ENCODE measurements around the gene ACTG2. TPM values are rescaled to one million over a fixed set of nuclear protein-coding genes. Genes with fewer than 3 reads are reported as not detected.

Gene ACTG2
- total and polyA plus RNA-seq, 4 donors: 0.46 to 9.0 (median 4.3) TPM

DNA sequence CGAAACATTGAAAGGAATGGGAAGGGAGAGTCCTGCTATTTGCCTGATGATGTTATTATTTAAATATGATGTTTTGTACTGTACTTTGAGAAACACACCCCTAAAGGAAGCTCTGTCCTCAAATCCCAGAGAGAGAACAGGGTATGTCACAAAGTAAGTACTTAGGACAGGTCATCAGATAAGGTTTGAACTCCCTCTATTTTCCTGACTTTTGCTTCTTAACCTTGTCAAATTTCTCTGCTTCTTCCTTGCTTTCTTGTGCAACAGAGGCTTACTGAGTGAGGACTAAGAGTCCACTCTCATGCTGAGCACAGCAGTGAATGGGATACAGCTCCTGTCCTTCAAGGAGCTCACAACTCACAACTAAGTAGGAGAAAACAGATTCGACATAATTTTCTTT lies 37.6 kb downstream of the ACTG2 start:
- no peak overlapping the region for H3K4me3 ChIP-seq (ENCODE audit: low read depth in 1 of 3, low read length in 3 of 3)
- no peak for DNase-seq (ENCODE audit: low spot score)
- WGBS: 92% methylated on average over 2 of the region's 2 CpGs
- no peaks in the 10 kb centered on the region for H3K27me3 ChIP-seq (ENCODE audit: control insufficient read depth in 4 of 4, insufficient read depth in 4 of 4, low read length in 3 of 4)
- TF ChIP-seq HNF4A (conservative IDR thresholded peaks at IDR 0.05) (no peak), SP1 (IDR thresholded peaks at IDR 0.05) (no peak), TAF1 (conservative IDR thresholded peaks at IDR 0.05) (no peak)
- TF ChIP-seq, protein P1, sequence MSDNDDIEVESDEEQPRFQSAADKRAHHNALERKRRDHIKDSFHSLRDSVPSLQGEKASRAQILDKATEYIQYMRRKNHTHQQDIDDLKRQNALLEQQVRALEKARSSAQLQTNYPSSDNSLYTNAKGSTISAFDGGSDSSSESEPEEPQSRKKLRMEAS (IDR thresholded peaks at IDR 0.05): no peak
- TF ChIP-seq, protein P2, sequence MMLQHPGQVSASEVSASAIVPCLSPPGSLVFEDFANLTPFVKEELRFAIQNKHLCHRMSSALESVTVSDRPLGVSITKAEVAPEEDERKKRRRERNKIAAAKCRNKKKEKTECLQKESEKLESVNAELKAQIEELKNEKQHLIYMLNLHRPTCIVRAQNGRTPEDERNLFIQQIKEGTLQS (IDR thresholded peaks at IDR 0.05): no peak
- H3K4me1 ChIP-seq (ENCODE audit: control insufficient read depth in 4 of 4, insufficient read depth in 4 of 4, low read length in 3 of 4): peaks cover 10 to 27% (median 15%) of the 10 kb centered on the region in 4 donors
- peaks cover 0 to 6% (median 1%) of the 10 kb centered on the region in 4 donors for H3K36me3 ChIP-seq (ENCODE audit: control insufficient read depth in 4 of 4, insufficient read depth in 3 of 4, low read depth in 1 of 4, low read length in 3 of 4)
- H3K27ac ChIP-seq (ENCODE audit: low read depth in 1 of 2, low read length in 2 of 2): no peak overlapping the region
- no peak overlapping the region for H3K9ac ChIP-seq (ENCODE audit: low read depth in 1 of 2, low read length in 2 of 2)
- no peaks in the 10 kb centered on the region for H3K9me3 ChIP-seq (ENCODE audit: control insufficient read depth in 4 of 4, low read length in 3 of 4)

DNA sequence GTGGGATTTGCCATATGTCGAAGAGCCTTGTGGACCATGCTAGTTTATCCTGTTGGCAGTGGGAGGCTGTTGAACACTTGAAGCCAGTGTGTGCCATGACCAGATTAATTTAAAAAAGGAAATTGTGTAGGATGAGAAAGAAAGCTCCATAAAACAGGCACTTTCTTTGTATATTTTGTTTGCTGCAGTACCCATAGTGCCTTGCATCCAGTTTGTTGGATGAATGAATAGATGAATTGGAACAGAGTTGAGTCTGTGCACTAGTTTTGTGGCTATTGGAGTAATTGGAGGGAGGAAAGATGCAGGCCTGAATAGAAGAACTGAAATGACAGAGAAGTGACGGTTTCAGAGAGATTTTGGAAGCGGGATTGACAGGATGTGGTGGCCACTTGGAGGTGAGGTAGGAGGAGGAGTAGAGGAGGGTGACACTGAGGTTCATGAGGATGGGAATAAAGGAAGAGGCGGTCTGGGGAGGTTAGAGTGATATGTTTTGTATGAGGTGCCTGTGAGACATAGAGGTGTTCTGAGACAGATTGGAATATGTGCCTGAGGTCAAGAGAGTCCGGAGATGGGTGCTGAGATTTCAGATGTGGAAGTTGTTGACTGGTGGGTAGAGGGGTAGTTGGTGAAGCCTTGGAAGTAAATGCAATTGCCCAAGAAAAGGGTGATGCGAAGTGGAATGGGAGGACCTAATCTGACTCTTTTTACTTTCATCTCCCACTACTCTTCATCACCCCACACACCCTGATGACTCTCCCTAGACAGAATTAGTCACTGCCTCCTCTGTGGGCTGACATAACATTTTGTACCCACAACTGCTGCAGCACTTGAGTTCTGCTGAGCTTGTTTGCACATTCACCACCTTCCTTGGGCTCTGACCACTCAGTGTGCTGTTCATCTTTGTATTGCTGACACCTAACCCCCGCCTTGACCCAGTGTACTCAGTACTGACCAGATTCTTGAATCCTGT lies 39.0 kb downstream of the ACTG2 start:
- Histone ChIP-seq H3K9ac (ENCODE audit: low read depth in 1 of 2, low read length in 2 of 2) (no peak overlapping the region), H3K4me3 (ENCODE audit: low read depth in 1 of 3, low read length in 3 of 3) (no peak overlapping the region), H3K27me3 (ENCODE audit: control insufficient read depth in 4 of 4, insufficient read depth in 4 of 4, low read length in 3 of 4) (no peaks in the 10 kb centered on the region), H3K36me3 (ENCODE audit: control insufficient read depth in 4 of 4, insufficient read depth in 3 of 4, low read depth in 1 of 4, low read length in 3 of 4) (peaks cover 0 to 6% (median 3%) of the 10 kb centered on the region in 4 donors), H3K27ac (ENCODE audit: low read depth in 1 of 2, low read length in 2 of 2) (no peak overlapping the region), H3K9me3 (ENCODE audit: control insufficient read depth in 4 of 4, low read length in 3 of 4) (no peaks in the 10 kb centered on the region), H3K4me1 (ENCODE audit: control insufficient read depth in 4 of 4, insufficient read depth in 4 of 4, low read length in 3 of 4) (peaks cover 10 to 23% (median 15%) of the 10 kb centered on the region in 4 donors)
- 95% methylated on average over 7 of the region's 7 CpGs for WGBS
- TF ChIP-seq HNF4G (IDR thresholded peaks at IDR 0.05) (no peak), YY1 (IDR thresholded peaks at IDR 0.05) (no peak), EGR1 (IDR thresholded peaks at IDR 0.05; ENCODE audit: low read depth in 2 of 2) (no peak)
- DNase-seq (ENCODE audit: low spot score): no peak

DNA sequence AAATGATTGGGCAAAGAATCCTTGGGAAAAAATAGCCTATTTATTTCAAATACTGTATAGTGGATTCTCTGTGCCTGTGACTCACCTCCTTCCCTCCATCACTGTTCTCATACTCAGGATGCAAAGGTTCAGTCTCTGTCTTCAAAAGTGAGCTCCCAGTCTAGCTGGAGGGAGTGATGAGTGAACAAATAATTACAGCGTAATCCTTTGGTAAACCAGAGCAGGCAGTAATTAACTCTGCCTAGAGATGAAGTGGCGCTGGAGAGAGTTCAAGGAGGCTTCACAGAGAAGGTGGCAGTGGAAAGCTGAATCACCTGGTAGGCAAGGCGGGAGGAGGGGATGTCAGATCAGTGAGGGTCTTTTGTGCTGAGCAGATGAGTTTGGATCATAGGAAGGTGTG lies 40.4 kb downstream of the ACTG2 start:
- Histone ChIP-seq H3K36me3 (ENCODE audit: control insufficient read depth in 4 of 4, insufficient read depth in 3 of 4, low read depth in 1 of 4, low read length in 3 of 4) (peaks cover 0 to 11% (median 3%) of the 10 kb centered on the region in 4 donors), H3K4me3 (ENCODE audit: low read depth in 1 of 3, low read length in 3 of 3) (no peak overlapping the region), H3K27ac (ENCODE audit: low read depth in 1 of 2, low read length in 2 of 2) (no peak overlapping the region), H3K4me1 (ENCODE audit: control insufficient read depth in 4 of 4, insufficient read depth in 4 of 4, low read length in 3 of 4) (peaks cover 4 to 14% (median 10%) of the 10 kb centered on the region in 4 donors), H3K27me3 (ENCODE audit: control insufficient read depth in 4 of 4, insufficient read depth in 4 of 4, low read length in 3 of 4) (no peaks in the 10 kb centered on the region), H3K9ac (ENCODE audit: low read depth in 1 of 2, low read length in 2 of 2) (no peak overlapping the region), H3K9me3 (ENCODE audit: control insufficient read depth in 4 of 4, low read length in 3 of 4) (no peaks in the 10 kb centered on the region)
- WGBS: 96% methylated on average over 3 of the region's 3 CpGs
- DNase-seq (ENCODE audit: low spot score): no peak
- TF ChIP-seq RAD21 (IDR thresholded peaks at IDR 0.05) (no peak), YY1 (IDR thresholded peaks at IDR 0.05) (no peak), SP1 (IDR thresholded peaks at IDR 0.05) (no peak), NR2F2 (IDR thresholded peaks at IDR 0.05) (no peak), JUND (IDR thresholded peaks at IDR 0.05) (no peak), FOXA1 (IDR thresholded peaks at IDR 0.05) (no peak), FOXA2 (IDR thresholded peaks at IDR 0.05) (no peak), GABPA (IDR thresholded peaks at IDR 0.05 in 1 of 2, conservative IDR thresholded peaks at IDR 0.05 in 1 of 2) (no peak), RXRA (IDR thresholded peaks at IDR 0.05) (no peak), HNF4G (IDR thresholded peaks at IDR 0.05) (no peak), EGR1 (IDR thresholded peaks at IDR 0.05; ENCODE audit: low read depth in 2 of 2) (no peak), TAF1 (conservative IDR thresholded peaks at IDR 0.05) (no peak), HNF4A (conservative IDR thresholded peaks at IDR 0.05) (no peak)
- TF ChIP-seq, protein P2 (IDR thresholded peaks at IDR 0.05): no peak
- TF ChIP-seq, protein P3, sequence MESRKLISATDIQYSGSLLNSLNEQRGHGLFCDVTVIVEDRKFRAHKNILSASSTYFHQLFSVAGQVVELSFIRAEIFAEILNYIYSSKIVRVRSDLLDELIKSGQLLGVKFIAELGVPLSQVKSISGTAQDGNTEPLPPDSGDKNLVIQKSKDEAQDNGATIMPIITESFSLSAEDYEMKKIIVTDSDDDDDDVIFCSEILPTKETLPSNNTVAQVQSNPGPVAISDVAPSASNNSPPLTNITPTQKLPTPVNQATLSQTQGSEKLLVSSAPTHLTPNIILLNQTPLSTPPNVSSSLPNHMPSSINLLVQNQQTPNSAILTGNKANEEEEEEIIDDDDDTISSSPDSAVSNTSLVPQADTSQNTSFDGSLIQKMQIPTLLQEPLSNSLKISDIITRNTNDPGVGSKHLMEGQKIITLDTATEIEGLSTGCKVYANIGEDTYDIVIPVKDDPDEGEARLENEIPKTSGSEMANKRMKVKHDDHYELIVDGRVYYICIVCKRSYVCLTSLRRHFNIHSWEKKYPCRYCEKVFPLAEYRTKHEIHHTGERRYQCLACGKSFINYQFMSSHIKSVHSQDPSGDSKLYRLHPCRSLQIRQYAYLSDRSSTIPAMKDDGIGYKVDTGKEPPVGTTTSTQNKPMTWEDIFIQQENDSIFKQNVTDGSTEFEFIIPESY (IDR thresholded peaks at IDR 0.05): no peak
- TF ChIP-seq, protein P4, sequence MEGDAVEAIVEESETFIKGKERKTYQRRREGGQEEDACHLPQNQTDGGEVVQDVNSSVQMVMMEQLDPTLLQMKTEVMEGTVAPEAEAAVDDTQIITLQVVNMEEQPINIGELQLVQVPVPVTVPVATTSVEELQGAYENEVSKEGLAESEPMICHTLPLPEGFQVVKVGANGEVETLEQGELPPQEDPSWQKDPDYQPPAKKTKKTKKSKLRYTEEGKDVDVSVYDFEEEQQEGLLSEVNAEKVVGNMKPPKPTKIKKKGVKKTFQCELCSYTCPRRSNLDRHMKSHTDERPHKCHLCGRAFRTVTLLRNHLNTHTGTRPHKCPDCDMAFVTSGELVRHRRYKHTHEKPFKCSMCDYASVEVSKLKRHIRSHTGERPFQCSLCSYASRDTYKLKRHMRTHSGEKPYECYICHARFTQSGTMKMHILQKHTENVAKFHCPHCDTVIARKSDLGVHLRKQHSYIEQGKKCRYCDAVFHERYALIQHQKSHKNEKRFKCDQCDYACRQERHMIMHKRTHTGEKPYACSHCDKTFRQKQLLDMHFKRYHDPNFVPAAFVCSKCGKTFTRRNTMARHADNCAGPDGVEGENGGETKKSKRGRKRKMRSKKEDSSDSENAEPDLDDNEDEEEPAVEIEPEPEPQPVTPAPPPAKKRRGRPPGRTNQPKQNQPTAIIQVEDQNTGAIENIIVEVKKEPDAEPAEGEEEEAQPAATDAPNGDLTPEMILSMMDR (IDR thresholded peaks at IDR 0.05; ENCODE audit: low read depth, low read length, missing input control): no peak
- TF ChIP-seq, protein P1 (IDR thresholded peaks at IDR 0.05): no peak
- TF ChIP-seq, protein P5, sequence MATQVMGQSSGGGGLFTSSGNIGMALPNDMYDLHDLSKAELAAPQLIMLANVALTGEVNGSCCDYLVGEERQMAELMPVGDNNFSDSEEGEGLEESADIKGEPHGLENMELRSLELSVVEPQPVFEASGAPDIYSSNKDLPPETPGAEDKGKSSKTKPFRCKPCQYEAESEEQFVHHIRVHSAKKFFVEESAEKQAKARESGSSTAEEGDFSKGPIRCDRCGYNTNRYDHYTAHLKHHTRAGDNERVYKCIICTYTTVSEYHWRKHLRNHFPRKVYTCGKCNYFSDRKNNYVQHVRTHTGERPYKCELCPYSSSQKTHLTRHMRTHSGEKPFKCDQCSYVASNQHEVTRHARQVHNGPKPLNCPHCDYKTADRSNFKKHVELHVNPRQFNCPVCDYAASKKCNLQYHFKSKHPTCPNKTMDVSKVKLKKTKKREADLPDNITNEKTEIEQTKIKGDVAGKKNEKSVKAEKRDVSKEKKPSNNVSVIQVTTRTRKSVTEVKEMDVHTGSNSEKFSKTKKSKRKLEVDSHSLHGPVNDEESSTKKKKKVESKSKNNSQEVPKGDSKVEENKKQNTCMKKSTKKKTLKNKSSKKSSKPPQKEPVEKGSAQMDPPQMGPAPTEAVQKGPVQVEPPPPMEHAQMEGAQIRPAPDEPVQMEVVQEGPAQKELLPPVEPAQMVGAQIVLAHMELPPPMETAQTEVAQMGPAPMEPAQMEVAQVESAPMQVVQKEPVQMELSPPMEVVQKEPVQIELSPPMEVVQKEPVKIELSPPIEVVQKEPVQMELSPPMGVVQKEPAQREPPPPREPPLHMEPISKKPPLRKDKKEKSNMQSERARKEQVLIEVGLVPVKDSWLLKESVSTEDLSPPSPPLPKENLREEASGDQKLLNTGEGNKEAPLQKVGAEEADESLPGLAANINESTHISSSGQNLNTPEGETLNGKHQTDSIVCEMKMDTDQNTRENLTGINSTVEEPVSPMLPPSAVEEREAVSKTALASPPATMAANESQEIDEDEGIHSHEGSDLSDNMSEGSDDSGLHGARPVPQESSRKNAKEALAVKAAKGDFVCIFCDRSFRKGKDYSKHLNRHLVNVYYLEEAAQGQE (IDR thresholded peaks at IDR 0.05): no peak
